ENCODE data around the gene MUC5AC.

- no peak for TF ChIP-seq CTCF (IDR thresholded peaks at IDR 0.05 in 8 of 11, conservative IDR thresholded peaks at IDR 0.05 in 3 of 11)
- no peak for TF ChIP-seq POLR2A (IDR thresholded peaks at IDR 0.05)
Measured at GRCh38 chr11:1176224-1177019, 18.7 kb downstream of the MUC5AC start.
